NB4 (cell line): Measurements from ENCODE around the gene NELL2.

Experiments used
- CTCF ChIP-seq: IDR thresholded peaks from one replicate; pipeline ENCODE4 v1.5.1; 2012; ENCODE audit warnings: low read depth, low read length
- MAX ChIP-seq: IDR thresholded peaks from 2 replicates; pipeline ENCODE4 v1.6.1; 2011; ENCODE audit warnings: low read depth, low read length
- MYC ChIP-seq: IDR thresholded peaks from 2 replicates; pipeline ENCODE4 v1.6.1; 2011; ENCODE audit warnings: low read depth, low read length
- POLR2A ChIP-seq: IDR thresholded peaks from 2 replicates; pipeline ENCODE4 v1.6.1; 2011; ENCODE audit warnings: mild to moderate bottlenecking; ENCODE audit not compliant: insufficient read length; ENCODE audit errors: extremely low read depth

GRCh38 chr12:44869503-44869902, 6.6 kb downstream of the NELL2 start:
- no peak for TF ChIP-seq POLR2A
- TF ChIP-seq CTCF, result no peak
- no peak for TF ChIP-seq MAX
- no peak for TF ChIP-seq MYC
